NCI-H1417 treated with DMSO at 0.1 percent for 48 hours (cell line): ENCODE measurements around the gene CMTM3.
"Not testable (repeated sequence)": the region's sequence is repeated elsewhere in the genome, so short reads cannot be mapped to it uniquely, and the experiment has no call there.

Experiments
- DNase-seq: peaks from one replicate; lab custom pipeline; 2025; lab: John Stamatoyannopoulos, UW

CMTM3 gene

GRCh38 chr16:66636199-66636598 is 31.7 kb downstream of the CMTM3 start:
- no peak for DNase-seq

DNA sequence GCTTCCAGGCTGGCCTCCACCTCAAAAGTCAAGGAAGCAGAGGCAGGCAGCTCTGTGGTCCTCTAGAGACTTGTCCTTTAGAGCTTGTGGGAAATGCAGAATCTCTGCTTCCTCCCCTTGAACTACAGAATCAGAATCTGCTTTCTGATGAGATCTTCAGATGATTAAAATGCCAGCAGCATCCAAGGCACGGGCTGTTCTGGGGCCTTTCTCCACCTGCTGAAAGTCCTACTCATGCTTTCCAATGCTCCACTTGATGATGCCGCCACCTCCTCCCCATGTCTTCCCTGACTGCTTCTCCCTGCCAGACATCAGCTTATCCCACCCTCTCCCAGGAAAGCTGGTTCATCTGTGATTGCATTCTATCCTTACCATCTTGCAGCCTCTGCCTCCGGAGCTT is 33.3 kb downstream of the CMTM3 start:
- DNase-seq: no peak

DNA sequence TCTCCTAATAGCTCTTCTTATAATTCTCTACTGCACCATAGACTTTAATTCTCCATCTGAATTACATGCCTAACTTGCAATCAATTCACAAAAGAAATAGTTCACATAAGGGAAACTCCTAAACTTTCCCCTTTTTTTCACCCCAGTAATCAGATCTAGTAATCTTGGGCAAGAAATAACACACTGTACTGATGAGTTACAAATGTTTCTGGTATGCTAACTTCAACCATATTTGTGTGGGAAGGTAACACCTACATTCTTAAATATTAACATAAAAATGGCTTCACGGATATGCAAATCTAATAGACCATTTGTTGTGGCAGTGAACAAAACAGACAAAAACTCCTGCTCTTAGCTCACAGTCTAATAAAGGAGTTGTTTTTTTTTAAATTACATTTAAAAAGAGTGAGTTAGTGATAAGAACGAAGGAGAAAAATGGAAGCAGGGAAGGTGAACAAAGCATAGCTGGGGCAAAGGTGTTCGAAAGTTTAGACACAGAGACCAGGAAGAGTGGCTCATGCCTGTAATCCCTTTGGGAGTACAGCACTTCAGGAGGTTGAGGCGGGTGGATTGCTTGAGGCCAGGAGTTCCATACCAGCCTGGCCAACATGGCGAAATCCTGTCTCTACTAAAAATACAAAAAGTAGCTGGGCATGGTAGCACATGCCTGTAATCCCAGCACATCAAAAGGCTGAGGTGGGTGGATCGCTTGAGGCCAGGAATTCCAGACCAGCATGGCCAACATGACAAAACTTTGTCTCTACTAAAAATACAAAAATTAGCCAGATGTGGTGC is 34.8 kb downstream of the CMTM3 start:
- DNase-seq: no peak

DNA sequence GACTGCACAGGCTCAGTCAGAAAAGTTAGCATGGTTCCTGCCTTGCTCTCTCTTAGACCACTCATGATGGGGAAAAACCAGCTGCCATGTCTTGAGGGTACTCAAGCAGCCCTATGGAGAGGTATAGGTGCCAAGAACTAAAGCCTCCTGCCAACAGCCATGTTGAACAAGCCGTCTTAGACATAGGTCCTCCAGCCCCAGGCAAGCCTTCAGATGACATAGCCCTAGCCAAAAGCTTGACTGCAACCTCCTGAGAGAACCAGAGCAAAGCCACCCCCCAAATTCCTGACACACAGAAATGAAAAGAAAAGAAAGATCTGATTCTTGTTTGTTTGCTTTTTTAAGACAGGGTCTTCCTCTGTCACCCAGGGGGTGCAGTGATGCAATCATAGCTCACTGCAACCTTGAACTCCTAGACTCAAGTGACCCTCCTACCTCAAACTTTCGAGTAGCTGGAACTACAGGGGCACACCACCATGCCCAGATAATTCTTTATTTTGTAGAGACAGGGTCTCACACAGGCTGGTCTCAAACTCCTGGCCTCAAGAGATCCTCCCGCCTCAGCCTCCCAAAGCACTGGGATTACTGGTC is 36.3 kb downstream of the CMTM3 start:
- no peak for DNase-seq

- no peak for DNase-seq
These were observed 36.9 kb downstream of the CMTM3 start for GRCh38 chr16:66641387-66641786.

GRCh38 chr16:66647866-66648265 is 43.4 kb downstream of the CMTM3 start:
- no peak for DNase-seq

DNA sequence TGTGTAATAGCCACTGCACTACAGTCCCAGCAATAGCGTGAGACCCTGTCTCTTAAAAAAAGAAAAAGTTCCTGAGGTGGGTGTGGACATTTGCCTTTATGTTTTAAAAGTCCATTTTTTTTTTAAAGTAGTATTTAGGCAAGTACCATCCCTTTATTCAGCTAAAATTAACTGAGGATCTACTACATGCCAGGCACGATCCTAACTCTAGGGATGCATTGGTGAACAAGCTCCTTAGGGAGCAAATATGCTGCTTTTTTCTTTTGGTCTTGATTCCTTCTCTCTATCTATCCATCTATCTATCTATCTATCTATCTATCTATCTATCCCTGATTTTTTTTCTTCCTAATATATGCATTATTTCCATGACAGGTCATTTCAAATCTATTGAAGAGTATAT is 44.7 kb downstream of the CMTM3 start:
- no peak for DNase-seq

GRCh38 chr16:66649636-66650205 is 45.2 kb downstream of the CMTM3 start:
- no peak for DNase-seq

GRCh38 chr16:66650707-66651473 is 46.4 kb downstream of the CMTM3 start:
- peak; percentile 91 for DNase-seq

DNA sequence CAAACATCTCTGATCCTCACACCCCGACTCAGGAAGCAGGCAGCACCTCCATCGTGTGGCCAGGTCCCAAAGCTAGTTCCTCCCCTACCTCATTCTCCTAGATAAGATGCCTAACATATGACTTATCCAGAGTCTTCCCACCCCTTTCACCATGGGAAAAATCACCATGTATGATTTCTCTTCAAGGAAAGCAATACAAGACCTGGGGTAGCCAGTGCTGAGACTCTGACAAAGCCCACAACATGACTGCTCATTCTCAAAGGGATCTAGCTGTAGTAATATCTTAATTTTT is 46.9 kb downstream of the CMTM3 start:
- peak; percentile 3 for DNase-seq

GRCh38 chr16:66651965-66652364 is 47.5 kb downstream of the CMTM3 start:
- DNase-seq: no peak

GRCh38 chr16:66652661-66653360 is 48.3 kb downstream of the CMTM3 start:
- DNase-seq: no peak

DNA sequence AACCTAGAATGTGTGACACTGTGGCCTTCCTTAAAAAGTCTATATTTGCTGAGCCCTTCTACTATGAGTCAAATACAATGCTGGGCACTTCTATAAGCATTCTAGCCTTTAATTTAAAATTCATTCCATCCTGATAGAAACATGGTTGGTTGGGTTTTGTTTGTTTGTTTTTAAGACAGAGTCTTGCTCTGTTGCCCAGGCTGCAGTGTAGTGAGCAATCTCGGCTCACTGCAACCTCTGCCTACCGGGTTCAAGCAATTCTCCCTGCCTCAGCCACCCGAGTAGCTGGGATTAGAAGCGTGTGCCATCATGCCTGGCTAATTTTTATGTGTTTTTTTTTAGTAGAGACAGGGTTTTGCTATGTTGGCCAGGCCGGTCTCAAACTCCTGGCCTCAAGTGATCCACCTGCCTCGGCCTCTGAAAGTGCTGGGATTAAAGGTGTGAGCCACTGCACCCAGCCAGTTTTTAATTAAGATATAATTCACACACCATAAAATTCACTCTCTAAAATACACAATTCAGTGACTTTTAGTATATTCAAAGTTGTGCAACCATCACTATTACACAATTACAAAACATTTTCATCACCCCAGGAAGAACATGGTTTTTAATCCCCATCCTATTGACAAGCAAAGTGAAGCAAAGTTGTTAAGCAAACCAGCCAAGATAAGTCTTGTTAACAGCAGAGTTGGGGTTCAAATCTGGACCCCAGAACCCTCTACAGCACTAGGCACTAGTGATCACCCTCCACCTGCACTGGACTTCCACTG is 49.3 kb downstream of the CMTM3 start:
- DNase-seq: no peak

- no peak for DNase-seq
These were observed 52.0 kb downstream of the CMTM3 start for GRCh38 chr16:66656547-66656946.

- no peak for DNase-seq
These were observed 53.8 kb downstream of the CMTM3 start for GRCh38 chr16:66658143-66658859.

DNA sequence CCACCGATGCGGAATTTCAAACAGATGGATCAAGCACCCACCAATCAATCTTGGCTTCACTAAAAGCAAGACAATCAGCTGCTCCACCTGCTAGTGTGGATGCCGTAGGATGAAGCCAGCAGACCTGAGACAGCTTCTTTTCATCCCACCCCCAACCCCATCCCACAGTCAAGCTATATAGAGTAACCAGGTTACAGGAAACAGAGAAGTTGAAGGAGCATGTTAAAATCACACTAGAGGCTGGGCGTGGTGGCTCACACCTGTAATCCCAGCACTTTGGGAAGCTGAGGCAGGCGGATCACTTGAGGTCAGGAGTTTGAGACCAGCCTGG is 54.3 kb downstream of the CMTM3 start:
- DNase-seq: no peak

DNA sequence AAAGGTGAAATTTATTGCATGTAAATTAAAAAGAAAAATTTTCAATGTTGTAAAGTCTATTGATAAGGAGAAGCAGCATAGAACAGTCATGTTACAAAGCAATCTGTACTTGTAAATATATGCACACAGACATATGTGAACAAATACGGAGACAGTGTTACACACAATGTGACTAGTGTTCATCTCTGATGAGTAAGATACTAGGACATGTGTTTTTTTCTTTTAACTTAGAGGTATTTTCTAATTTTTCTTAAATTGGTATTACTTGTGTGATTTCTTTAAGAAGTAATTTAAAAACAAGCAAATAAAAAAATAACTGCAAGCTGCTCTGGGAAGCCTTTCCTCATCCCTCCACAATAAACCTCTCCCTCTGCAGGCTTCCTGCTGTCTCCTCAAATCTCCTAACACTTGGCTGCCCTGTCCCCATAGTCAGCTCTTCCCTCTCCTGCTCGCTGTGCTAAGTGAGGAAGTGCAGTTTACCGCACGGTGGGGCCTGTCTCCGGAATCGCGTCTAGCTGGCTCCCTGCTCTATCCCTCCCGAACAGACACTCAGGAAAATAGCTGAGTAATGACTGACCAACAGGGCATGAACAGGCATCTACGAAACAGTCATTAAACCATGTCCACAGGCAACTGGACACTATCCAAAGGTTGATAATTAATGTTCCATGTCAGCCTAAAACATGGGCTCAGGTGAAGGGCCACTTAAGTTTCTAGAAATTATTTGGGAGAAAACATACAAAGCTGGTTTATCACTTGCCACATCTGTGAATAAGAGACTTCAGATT is 56.1 kb downstream of the CMTM3 start:
- peak; percentile 8 for DNase-seq

DNA sequence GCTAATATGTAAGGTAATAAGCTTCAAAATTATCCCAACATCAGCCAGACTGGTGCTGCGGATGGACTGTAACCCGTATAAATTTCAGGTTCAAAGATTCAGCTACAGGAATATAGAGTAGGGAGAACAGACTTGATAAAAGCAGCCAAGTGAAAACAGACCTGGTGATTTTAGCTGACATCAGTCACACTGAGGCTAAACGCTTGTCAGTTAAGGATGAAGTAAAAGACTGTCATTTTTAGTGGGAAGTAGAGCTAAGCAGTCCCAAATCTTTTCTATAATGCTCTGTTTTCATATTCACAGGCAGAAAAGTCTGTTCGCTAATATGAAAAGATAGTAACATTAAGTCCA is 56.7 kb downstream of the CMTM3 start:
- no peak for DNase-seq

DNA sequence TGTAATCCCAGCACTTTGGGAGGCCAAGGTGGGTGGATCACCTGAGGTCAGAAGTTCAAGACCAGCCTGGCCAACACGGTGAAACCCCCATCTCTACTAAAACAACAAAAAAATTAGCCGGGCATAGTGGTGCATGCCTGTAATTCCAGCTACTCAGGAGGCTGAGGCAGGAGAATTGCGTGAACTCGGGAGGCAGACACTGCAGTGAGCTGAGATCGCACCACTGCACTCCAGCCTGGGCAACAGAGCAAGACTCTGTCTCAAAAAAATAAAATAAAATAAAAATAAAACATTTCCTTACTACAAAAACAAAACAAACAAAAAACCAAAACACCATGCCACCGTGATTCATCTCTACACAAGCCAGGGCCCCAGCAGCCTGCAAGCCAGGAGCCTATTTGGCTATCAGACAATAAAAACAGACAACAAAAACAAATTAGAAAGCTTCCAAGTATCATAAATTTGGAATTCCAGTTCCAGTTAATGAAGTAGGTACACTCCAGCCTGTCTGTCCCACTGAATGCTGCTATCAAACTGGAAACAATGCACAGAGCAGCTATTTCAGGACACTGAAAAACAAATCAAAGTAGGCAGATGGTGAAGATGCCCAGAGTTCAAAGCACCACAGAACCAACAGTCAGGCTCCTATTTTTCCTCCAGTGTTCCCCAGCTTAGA is 57.3 kb downstream of the CMTM3 start:
- DNase-seq: not testable (repeated sequence)
